ENCODE data around the gene TNPO2. TPM values are rescaled to one million over a fixed set of nuclear protein-coding genes. Genes with fewer than 3 reads are reported as not detected.

The TNPO2 gene
- total and polyA plus RNA-seq, 2 of the 13 experiments (the other 11 are each of a cell fraction or from before 2014, with no cell fraction given): 31.7 to 61.0 TPM

DNA sequence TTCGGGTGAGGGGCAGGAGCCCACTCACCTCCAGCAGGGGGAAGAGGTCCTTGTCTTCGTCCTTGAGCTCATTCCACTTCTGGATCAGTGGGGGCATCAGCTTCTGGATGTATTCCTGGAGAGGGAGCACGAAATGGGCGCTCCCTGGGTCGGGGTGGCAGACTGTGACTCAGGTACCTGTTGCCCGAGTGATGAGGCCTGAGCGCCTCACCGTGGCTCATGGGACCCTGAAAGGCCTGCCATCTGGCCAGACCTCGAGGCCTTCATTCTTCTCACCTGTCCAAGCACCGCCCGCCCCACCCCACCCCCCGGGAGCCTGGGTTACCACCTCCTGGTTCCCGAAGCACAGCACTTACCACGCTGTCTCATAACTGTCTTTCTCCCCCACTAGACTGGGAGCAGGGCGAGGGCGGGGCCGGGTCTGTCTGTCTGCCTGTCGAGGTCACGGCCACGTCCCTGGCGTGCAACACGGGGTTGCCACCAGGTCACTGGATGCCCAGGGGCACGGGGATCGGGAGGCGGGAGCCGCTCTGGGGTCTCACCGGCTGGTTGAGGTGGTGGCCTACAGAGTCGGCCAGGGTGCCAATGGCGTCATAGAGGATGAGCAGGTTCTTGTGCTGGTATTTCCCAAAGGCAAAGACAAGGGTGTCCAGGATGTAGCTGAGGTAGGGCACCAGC is 17.9 kb downstream of the TNPO2 start:
- in situ Hi-C loops (cut with HindIII; ENCODE audit: extremely low pct_ligation_motif_present, low pct_unique_long_range_greater_than_20kb) (no loop called here), intact Hi-C loops (cut with micrococcal nuclease; ENCODE audit: unreplicated experiment) (no loop called here)
- no peak for ATAC-seq
- Histone ChIP-seq H3K9ac (ENCODE audit: insufficient read depth, low read depth, low read length) (no peak overlapping the region), H3K36me3 (replicated peaks in 1 of 2; ENCODE audit: control insufficient read depth in 1 of 2, insufficient read depth in 2 of 2, low read length in 2 of 2) (peaks cover 44 to 80% of the 10 kb centered on the region in 2 experiments), H4K20me1 (ENCODE audit: insufficient read depth, low read length) (no peaks in the 10 kb centered on the region), H3K4me3 (replicated peaks in 1 of 3; ENCODE audit: insufficient read depth in 1 of 3, low read depth in 2 of 3, low read length in 3 of 3) (no peak overlapping the region), H3K4me1 (ENCODE audit: insufficient read depth, low read length) (no peaks in the 10 kb centered on the region), H3K27ac (ENCODE audit: extremely low read length, insufficient read depth, low read length) (no peak overlapping the region), H2AFZ (ENCODE audit: low read length) (no peak overlapping the region), H3K9me3 (ENCODE audit: low read length) (no peaks in the 10 kb centered on the region), H3K79me2 (ENCODE audit: insufficient read depth, low read length) (no peaks in the 10 kb centered on the region), H3K27me3 (ENCODE audit: control insufficient read depth in 1 of 2, insufficient read depth in 2 of 2, low read length in 2 of 2) (no peaks in the 10 kb centered on the region), H3K4me2 (ENCODE audit: low read depth, low read length) (no peak overlapping the region)
- FAIRE-seq: no peak
- TF ChIP-seq SPEN (CRISPR knock-in tag; IDR thresholded peaks at IDR 0.05; ENCODE audit: low read depth): no peak
- TF ChIP-seq ZNF782 (CRISPR knock-in tag; IDR thresholded peaks at IDR 0.05; ENCODE audit: borderline replicate concordance): no peak
- TF ChIP-seq PCBP1 (IDR thresholded peaks at IDR 0.05; ENCODE audit: borderline replicate concordance, low read depth, low read length): no peak
- TF ChIP-seq AGO2 (optimal IDR thresholded peaks at IDR 0.05; ENCODE audit: low read depth, low read length): peak; percentile 54
- DNase-seq (ENCODE audit: low spot score): no peak
- BruUV-seq (replicated peaks): no TSS peak
- 95% methylated on average over 24 of the region's 29 CpGs for WGBS (ENCODE audit: low lambda C conversion rate)
- ChIA-PET POLR2A (no interaction called here), CTCF (ENCODE audit: low intra/inter-chr PET ratio, low total read pairs) (no interaction called here)

DNA sequence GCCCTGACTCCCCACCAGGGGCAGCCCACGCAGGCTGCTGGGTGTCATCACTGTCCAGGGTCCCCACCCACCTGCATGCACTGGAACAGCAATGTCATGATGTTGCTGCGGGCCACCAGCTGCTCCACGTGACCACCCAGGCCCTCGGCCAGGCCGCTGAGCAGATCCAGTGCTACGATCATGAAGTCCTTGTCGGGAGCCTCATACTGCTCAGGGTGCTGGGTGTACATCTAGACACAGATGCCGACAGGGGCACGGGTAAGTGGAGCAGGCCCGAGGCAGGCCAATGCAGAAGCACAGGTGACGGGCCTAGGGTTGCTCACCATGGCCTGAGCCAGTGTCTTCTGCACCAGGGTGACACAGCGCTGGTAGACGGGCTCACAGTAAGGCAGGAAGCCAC is 18.6 kb downstream of the TNPO2 start:
- Histone ChIP-seq H3K4me2 (ENCODE audit: low read depth, low read length) (no peak overlapping the region), H3K27me3 (ENCODE audit: control insufficient read depth in 1 of 2, insufficient read depth in 2 of 2, low read length in 2 of 2) (no peaks in the 10 kb centered on the region), H3K4me1 (ENCODE audit: insufficient read depth, low read length) (no peaks in the 10 kb centered on the region), H3K36me3 (replicated peaks in 1 of 2; ENCODE audit: control insufficient read depth in 1 of 2, insufficient read depth in 2 of 2, low read length in 2 of 2) (peaks cover 44 to 77% of the 10 kb centered on the region in 2 experiments), H3K9ac (ENCODE audit: insufficient read depth, low read depth, low read length) (no peak overlapping the region), H3K79me2 (ENCODE audit: insufficient read depth, low read length) (no peaks in the 10 kb centered on the region), H4K20me1 (ENCODE audit: insufficient read depth, low read length) (no peaks in the 10 kb centered on the region), H2AFZ (ENCODE audit: low read length) (no peak overlapping the region), H3K27ac (ENCODE audit: extremely low read length, insufficient read depth, low read length) (no peak overlapping the region), H3K9me3 (ENCODE audit: low read length) (no peaks in the 10 kb centered on the region), H3K4me3 (replicated peaks in 1 of 3; ENCODE audit: insufficient read depth in 1 of 3, low read depth in 2 of 3, low read length in 3 of 3) (no peak overlapping the region)
- TF ChIP-seq, protein P1, sequence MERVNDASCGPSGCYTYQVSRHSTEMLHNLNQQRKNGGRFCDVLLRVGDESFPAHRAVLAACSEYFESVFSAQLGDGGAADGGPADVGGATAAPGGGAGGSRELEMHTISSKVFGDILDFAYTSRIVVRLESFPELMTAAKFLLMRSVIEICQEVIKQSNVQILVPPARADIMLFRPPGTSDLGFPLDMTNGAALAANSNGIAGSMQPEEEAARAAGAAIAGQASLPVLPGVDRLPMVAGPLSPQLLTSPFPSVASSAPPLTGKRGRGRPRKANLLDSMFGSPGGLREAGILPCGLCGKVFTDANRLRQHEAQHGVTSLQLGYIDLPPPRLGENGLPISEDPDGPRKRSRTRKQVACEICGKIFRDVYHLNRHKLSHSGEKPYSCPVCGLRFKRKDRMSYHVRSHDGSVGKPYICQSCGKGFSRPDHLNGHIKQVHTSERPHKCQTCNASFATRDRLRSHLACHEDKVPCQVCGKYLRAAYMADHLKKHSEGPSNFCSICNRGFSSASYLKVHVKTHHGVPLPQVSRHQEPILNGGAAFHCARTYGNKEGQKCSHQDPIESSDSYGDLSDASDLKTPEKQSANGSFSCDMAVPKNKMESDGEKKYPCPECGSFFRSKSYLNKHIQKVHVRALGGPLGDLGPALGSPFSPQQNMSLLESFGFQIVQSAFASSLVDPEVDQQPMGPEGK (CRISPR knock-in tag; IDR thresholded peaks at IDR 0.05): no peak
- POLR2A ChIA-PET: no interaction called here
- no peak for ATAC-seq
- BruUV-seq (replicated peaks): no TSS peak
- 98% methylated on average over 4 of the region's 13 CpGs for WGBS (ENCODE audit: low lambda C conversion rate)
- intact Hi-C loops (cut with micrococcal nuclease; ENCODE audit: unreplicated experiment): no loop called here
- no peak for DNase-seq (ENCODE audit: low spot score)
- FAIRE-seq: no peak
- in situ Hi-C loops (cut with HindIII; ENCODE audit: extremely low pct_ligation_motif_present, low pct_unique_long_range_greater_than_20kb): no loop called here
- CTCF ChIA-PET (ENCODE audit: low intra/inter-chr PET ratio, low total read pairs): no interaction called here
